ENCODE data around the gene ECSCR.

Gene ECSCR

DNA sequence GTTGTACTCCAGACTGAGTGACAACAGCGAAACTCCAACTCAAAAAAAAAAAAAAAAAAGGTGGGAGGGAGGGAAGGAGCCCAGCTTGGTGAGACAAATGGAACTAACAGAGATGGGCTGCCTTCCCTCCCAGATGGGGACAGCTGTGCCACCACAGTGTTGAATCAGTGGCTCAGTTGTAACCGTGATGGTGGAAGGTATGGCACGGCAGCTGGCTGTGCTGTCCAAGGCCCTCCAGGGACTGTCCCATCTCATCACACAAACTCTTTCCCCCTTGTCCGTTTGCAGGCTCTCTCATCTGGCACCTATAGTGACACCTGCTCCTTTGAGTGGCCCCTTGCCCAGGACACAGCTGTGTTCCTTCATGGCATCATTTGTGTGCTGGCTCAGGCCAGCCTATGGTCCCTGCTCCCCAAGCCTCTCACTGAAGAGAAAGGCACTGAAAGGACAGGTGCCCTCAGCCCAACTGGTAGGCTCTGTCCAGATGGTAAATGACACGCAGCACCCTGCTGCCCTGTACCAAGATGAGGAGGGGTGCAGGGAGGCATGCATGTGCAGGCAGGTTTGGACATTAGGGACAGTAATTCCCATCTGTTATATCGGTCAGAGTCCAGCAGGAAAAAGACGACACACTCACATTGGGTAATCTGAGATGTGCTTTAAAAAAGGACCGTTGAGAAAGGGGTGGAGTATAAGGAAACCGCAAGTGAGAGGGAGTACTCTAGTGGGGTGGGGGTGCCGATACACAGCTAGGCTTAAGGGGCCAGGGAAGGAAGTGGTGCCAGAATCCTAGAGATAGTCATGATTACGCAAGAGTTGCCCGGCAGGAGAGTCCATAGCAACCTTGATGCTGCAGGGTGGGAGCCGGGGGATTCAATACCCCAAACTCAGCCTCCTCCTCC is 12.6 kb upstream of the ECSCR start:
- DNase-seq (ENCODE audit: low read depth) = no peak

DNA sequence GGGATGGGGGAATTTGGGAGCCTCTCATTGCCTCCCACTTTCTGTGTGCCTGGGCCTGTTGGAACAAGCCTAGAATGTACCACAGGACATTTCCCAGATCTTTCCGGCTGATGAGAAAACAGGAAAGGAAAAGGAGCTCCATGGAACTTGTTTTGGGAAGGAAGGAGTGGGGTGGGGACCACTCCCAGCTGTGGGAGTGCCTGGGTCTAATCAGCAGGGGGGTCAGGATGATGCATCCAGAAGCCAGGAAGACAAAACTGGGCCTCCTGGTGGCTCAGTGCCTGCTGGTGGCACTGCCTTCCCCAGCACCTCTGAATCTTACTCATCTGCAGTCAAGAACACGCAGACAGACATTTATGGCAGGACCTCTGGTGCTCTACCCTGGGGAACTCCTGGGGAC is 11.0 kb upstream of the ECSCR start:
- DNase-seq (ENCODE audit: low read depth) = no peak

DNA sequence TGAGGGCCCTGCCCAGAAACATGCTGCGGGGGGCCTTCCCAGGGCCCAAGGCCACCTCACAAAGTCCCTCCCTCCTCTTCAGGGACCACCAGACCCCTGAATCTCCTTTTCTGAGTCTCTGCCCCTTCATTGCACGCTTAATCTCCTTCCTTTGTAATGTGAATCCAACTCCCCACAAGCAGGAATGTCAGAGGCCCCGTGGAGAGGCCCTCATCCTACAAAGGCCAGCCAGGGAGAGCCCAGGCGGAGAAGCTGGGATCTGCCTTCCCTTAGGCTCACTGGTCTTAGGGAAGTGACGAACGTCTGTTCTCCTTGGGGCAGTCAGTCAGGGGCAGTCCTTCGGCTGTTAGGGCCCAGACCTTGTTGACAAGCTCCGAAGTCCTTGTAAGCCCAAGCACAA is 10.6 kb upstream of the ECSCR start:
- no peak for DNase-seq (ENCODE audit: low read depth)

DNA sequence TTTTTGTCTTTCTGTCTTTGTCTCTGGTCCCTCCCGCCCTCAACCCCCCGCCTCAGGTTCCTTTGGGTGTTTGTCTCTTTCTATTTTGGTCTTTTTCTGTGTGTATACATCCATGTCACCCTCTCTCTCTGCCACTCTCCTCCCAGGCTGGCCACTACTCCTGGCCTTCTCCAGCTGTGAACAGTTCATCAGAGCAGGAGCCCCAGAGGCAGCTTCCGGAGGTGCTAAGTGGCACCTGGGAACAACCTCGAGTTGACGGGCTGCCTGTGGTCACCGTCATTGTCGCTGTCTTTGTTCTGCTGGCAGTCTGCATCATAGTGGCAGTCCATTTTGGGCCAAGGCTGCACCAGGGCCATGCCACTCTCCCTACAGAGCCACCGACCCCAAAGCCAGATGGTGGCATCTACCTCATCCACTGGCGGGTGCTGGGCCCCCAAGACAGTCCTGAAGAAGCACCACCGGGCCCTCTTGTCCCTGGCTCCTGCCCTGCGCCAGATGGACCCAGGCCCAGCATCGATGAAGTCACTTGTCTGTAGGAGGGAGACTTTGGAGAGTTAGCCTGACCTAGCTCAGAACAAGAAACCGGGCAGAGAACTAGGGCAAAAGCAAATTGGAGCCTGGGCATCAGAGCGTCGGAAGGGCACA is 10.0 kb upstream of the ECSCR start:
- DNase-seq (ENCODE audit: low read depth) = no peak

DNA sequence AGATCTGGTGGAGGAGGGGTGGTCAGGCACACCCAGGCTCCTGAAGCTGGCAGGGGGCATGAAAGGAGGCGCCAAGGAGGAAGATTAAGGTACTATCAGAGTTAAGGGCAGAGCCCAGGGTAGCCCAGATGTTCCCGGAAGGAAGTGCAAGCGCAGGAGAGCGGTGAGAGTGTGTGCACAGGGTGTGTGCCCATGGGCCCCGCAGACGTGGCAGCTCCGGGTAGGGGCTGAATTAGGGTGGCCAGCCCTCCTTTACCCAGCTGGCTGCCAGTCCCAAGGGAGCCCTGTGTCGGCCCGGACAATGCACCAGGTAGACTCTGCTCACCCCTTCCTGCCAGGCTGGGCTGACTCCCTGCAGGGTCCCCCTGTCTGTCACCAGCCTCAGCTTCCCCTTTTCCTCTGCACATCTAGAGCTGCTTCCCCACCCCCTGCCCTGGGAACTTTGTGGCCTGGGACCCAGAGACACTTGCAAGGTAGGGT is 8.3 kb upstream of the ECSCR start, which contains the start of gene SMIM33:
TSS of gene SMIM33 (plus strand) at position 184 of the 480 bp plus-strand sequence. CDS start at position 302, 118 bp downstream.
- DNase-seq (ENCODE audit: low read depth) = no peak

DNA sequence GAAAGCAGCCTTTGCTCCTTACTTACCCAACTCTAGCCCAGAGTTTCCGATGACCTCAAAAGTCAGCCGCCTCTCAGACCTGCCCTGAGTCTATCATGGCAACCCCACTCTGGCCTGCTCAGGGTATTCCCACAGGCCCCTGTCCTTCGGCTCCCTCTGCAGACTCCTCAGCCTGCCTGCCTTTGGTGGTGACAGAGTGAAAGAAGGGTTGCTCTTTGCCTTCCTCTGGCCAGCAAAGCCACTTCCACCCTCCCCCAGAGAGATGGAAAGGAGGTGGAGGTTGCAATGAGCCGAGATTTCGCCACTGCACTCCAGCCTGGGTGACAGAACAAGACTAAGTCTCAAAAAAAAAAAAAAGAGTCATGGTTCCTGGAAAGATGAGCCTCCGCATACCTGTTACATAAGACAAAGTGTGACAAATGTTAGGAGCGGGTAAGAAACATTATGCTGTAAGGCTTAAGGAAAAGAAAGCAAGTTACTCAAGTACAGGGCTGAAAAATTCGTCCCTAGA is 5.9 kb upstream of the ECSCR start:
- DNase-seq (ENCODE audit: low read depth) = no peak

DNA sequence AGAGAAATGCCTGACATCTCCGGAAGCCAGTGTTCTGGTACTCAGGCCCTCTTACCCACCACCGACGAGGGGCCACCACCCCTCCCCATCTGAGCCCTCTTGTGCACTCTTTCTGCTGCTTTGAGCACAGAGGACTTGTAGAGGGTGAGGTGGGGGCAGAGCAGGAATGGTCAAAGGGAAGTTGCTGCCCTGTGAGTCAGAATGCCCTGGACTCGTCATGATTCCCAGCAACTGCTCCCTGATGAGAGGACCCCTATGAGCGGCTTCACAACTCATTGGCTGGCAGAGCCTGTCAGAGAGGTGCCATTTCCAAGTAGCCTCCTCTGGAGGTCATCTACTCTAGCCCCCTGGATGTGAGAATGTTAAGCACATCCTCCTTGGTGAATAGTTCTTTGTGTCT is 845 bp downstream of the ECSCR start:
- no peak for DNase-seq (ENCODE audit: low read depth)

DNA sequence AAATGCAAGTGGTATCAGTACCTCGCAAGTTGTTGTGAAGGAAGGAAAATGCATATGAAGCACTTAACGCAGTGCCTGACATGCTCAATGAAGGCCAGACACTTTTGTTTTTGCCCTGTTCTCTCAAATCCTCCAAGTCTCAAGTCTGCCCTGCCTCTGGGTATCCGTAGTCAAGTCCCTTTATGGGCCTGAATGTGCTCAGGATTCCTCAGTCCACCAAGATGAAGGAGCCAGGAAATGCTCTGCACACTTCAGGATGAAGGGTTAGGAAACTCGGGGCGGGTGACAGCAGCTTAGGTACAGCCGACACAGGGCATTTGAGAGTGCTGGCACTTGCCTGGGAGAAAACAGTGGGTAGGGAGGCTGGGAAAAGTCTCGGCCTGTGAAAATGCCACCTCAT is 1.4 kb downstream of the ECSCR start:
- DNase-seq (ENCODE audit: low read depth) = no peak

DNA sequence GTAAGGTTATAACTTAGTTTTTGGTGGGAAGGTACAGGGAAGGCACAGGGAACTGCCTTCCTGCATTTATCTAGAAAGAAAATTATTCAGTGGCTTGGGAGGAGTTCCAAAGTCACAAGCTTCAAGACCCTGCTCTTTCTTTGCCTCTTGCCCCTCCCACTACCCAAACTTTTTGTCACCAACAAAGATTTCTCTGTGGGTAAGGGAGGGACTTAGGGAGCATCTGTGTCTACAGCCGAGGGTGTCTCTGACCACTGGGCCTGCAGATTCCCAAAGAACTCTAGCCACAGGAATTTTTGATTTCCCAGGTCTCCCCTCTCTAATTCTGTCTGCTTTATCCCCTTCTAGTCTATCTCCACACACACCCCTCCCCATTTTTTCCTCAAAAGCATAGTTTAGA is 2.1 kb downstream of the ECSCR start:
- no peak for DNase-seq (ENCODE audit: low read depth)

DNA sequence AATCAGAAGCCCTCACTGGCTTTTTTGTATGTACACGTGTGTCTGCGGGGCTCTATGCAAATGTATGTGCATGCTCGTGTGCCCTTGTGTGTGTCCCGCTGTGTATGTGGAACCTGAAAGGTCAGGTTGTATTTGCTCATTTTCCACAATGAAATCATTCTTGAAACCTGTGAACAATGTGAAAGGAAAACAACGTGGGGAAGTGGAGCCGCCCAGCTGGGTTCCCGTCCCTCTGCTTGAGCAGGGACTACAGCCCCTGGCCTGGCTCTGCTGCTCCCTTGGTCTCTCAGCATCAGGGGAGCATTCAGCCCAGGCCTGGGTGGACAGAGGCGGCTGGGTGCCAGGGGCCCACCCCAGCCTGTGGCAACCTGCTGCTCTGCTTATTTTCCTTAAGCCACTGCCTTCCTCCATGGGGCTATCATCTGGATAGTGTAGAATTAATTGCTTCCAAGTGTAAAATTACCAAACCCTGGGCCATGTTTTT is 3.0 kb downstream of the ECSCR start:
- no peak for DNase-seq (ENCODE audit: low read depth)

DNA sequence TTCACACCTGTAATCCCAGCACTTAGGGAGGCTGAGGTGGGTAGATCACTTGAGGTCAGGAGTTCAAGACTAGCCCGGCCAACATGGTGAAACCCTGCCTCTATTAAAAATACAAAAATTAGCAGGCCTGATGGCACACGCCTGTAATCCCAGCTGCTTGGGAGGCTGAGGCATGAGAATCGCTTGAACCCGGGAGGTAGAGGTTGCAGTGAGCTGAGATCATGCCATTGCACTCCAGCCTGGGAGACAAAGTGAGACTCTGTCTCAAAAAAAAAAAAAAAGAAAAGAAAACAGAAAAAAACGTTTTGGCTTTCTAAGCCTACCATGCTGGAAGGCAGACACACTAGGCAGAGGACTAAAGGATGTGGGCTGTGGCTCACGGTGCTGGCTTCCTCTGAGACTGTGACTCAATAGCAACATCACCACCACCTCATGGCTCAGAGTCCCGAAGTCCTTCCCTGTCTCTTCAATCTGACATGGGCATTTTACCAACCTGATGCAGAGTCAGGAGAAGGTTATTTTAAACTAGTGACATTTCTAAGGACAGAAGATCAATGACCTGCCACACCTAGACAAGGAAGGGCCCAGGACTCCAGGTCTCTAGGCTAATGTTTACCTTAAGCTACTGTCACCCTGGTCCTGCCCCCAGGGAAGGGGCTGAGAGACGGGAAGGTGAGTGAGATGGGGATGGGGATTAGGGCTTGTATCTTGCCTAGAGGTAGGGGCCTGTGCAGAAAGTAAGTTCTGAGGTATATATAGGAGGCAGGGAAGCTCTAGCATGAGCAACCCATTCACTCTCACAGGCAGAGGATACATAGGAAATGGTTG is 3.7 kb downstream of the ECSCR start:
- DNase-seq (ENCODE audit: low read depth) = peak; percentile 59

DNA sequence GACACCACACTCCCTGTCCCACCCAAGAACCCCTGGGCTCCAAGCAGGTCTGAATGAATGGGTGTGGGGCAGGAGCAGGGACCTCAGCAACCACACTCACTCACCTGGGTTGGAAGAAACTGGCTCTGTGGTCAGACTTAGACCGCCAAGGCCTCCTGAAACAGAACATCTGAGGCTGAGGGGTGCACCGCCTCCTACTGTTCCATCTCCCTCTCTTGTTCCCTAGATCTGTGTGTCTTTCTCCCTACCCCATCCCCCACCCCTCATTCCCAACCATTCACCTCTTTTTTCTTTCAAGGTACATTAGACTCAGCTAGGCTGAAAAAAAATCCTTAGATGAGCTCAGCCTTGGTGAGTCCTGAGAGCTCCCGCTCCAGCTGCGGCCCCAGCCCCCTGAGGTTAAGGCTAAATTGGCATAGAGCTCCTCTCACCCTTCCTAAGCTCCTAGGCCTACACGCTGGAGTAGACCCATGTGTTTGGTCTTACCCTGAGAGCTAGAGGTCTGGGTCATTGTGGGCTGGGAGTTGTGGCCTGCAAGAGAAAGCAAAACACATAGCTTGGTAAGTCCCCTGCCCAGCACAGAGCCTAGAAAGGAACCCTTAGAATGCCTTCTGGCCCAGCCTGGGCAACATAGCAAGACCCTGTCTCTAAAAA is 4.8 kb downstream of the ECSCR start:
- no peak for DNase-seq (ENCODE audit: low read depth)

DNA sequence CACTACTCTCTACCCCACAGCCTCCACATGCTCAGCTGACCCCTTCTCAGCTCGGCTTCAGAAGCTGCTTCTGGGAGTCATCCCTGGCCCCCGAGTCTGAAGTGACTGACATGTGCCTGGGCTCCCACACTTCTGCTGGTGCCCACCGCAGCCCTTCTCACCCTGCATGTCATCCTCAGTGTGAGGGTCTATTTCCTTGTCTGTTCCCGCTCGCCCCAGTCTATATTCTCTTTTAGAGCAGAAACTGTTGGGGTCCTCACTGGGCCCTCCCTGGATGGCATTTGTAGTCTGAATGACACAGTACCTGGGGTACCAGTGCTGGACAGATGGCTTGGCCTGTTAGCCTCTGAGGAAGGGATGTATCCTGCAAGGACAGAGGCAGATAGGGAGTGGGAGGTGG is 5.3 kb downstream of the ECSCR start:
- no peak for DNase-seq (ENCODE audit: low read depth)

DNA sequence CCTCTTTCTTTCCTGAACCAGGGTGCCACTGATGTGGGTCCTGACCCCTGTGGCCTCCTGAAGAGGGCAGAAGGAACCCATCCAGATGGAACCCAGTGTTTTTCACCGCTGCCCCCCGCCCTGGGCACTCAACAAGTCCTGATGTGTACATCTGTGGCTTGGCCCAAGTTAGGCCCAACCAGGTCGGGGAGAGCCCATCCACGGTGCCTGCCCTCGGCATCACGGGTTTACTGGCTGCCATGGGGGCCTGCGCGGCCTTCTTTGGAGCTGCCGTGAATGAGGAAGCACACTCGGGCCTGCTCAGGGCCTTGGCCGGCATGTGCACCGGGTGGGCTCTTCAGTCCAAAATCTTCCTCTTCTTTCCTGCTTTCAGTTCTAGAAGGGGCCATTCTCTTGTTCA is 5.8 kb downstream of the ECSCR start:
- no peak for DNase-seq (ENCODE audit: low read depth)

DNA sequence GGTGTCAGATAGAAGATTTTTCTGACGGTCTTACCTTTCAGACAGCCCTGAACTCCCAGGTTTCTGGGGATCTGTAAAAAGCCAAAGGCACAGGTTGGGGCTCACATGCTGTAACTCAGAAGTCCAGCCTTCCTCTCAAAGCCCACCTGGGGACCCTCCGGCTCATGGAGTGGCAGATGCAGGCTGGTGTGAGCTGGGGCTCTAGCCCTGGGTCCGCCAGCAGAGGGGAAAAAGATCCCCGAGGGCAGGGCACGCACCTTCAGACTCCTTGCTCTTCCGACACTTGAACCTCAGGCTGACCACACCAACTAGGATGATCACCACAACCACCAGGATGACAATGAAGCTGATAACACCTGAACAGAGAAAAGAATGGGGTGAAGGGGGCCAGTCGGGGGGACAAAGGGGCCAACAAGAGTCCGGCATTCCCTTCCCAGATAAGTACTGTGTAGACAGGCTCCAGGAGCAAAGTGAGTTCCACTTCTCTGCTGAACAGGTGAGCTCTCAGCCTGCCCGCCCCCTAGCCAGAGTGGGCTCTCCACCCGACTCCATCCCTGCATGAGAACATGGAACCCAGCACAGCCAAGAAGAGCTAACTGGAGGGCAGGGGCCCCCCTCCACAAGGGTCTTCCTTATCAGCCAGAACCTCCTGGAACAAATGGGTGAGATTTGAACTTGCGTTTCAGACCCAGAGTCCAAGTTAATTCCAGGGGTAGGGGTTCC is 7.8 kb downstream of the ECSCR start:
- DNase-seq (ENCODE audit: low read depth) = no peak

DNA sequence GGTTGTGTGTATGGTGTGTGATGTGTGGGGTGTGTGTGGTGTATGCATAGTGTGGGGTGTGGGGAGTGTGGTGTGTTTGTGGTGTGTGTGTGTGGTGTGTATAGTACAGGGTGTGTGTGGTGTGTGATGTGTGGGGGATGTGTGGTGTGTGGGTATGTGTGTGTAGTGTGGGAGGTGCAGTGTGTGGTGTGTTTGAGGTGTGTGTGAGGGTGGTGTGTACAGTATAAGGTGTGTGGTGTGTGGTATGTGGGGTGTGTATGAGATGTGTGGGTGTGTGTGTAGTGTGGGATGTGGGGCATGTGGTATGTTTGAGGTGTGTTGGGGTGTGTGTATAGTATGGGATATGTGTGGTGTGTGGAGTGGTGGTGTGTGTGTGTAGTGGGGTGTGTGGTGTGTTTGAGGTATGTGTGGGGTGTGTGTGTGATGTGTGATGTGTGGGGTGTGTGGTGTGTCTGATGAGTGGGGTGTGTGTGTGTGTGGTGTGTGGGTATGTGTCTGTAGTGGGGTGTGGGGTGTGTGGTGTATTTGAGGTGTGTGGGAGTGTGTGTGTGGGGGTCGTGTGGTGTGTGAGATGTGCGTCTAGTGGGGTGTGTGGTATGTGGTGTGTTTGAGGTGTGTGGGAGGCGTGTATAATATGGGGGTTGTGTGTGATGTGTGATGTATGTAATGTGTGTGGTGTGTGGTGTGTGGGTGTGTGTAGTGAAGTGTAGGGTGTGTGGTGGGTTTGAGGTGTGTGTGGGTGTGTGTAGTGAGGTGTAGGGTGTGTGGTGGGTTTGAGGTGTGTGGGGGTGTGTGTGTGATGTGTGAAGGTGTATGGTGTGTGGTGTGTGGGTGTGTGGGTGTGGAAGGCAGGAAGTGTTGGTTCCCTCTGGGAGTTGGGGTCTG is 8.6 kb downstream of the ECSCR start:
- no peak for DNase-seq (ENCODE audit: low read depth)

DNA sequence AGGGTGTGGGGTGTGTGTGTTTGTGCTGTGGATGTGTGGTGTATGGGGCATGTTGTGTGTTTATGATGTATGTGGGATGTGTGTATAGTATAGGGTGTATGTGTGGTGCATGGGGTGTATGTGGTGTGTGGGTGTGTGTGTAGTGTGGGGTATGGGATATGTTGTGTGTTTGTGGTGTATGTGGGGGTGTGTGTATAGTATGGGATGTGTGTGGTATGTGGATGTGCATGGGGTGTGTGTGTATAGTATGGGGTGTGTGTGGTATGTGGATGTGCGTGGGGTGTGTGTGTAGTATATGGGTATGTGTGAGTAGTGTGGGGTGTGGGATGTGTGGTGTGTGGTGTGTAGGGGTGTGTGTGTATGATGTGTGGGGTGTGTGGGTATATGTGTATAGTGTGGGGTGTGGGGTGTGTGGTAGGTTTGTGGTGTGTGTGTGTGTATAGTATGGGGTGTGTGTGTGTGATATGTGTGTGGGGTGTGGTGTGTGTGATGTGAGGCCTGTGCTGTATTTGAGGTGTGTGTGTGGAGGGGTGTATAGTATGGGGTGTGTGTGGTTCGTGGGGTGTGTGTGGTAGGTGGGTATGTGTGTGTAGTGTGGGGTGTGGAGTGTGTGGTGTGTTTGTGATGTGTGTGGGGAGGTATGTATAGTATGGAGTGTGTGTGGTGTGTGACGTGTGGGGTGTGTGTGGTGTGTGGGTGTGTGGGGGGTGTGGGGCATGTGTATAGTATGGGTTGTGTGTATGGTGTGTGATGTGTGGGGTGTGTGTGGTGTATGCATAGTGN is 10.5 kb downstream of the ECSCR start:
- DNase-seq (ENCODE audit: low read depth) = no peak

DNA sequence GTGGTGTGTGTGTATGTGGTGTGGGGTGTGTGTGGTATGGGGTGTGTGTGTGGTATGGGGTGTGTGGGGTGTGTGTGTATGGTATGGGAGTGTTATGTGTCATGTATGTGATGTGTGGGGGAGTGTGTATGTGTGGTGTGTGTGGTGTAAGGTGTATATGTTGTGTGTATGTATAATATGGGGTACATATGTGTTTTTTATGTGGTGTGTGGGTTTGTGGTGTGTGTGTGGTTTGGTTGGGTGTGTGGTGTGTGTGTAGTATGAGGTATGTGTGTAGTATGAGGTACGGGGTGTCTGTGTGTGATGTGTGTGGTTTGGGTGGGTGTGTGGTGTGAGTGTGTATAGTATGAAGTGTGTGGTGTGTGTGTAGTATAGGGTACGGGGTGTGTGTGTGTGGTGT is 11.4 kb downstream of the ECSCR start:
- no peak for DNase-seq (ENCODE audit: low read depth)

Data from stimulated activated CD8-positive, alpha-beta memory T cell treated with anti-CD3 and anti-CD28 coated beads, Interleukin-4, amount 100 ng/mL, for 24 hours (primary cell).